ENCODE data around the gene SMC3. TPM values are rescaled to one million over a fixed set of nuclear protein-coding genes. Genes with fewer than 3 reads are reported as not detected.
"Not testable (repeated sequence)": the region's sequence is repeated elsewhere in the genome, so short reads cannot be mapped to it uniquely, and the experiment has no call there.

Gene SMC3
- polyA plus RNA-seq, 1 of the 3 experiments (the other 2 are of a cell fraction): 10.1 TPM

- H3K27me3 ChIP-seq (ENCODE audit: insufficient read depth): no peaks in the 10 kb centered on the region
- peaks cover 0 to 11% of the 10 kb centered on the region in 2 experiments; a peak in 2 of 4 replicates for H3K4me1 ChIP-seq (ENCODE audit: control insufficient read depth in 1 of 2, insufficient read depth in 2 of 2, low read depth in 1 of 2, low read length in 1 of 2)
- POLR2A ChIA-PET: no interaction called here
- peak overlapping the region in 1 of 2 experiments; percentile 16; a peak in 1 of 4 replicates for H3K4me3 ChIP-seq (ENCODE audit: low read depth in 2 of 2, low read length in 1 of 2)
- peak overlapping the region in 1 of 2 experiments; percentile 74; a peak in 2 of 4 replicates for H3K27ac ChIP-seq (ENCODE audit: low read depth in 2 of 2, low read length in 1 of 2)
- 2% methylated on average over 3 of the region's 3 CpGs for WGBS (ENCODE audit: low lambda C conversion rate)
- TF ChIP-seq JUND (IDR thresholded peaks at IDR 0.05) (no peak), SMC3 (IDR thresholded peaks at IDR 0.05; ENCODE audit: low read depth, low read length) (peak; percentile 82), ELF1 (IDR thresholded peaks at IDR 0.05) (no peak), FOXJ3 (CRISPR knock-in tag; IDR thresholded peaks at IDR 0.05) (no peak), EZH2phosphoT487 (IDR thresholded peaks at IDR 0.05; ENCODE audit: borderline replicate concordance, low read depth) (no peak), PBX3 (IDR thresholded peaks at IDR 0.05) (no peak), CHD2 (IDR thresholded peaks at IDR 0.05; ENCODE audit: low read length, partially characterized antibody) (peak; percentile 20), MXI1 (IDR thresholded peaks at IDR 0.05; ENCODE audit: low read depth, low read length) (no peak), TCF12 (IDR thresholded peaks at IDR 0.05) (no peak), RAD21 (IDR thresholded peaks at IDR 0.05; ENCODE audit: low read length) (peak; percentile 94), CTCF (IDR thresholded peaks at IDR 0.05) (peak; percentile 92)
- no peaks in the 10 kb centered on the region for H3K79me2 ChIP-seq (ENCODE audit: insufficient read depth)
- CTCF ChIA-PET: interaction anchor here (0.5 to 4.5 kb wide), 47 partner anchors 10 to 304 kb away, joined by 3 to 53 read pairs (median 4); partner anchors contain the start of gene RBM20
- H3K9me2 ChIP-seq: no peaks in the 10 kb centered on the region
- no peaks in the 10 kb centered on the region for H4K20me1 ChIP-seq (ENCODE audit: insufficient read depth)
- peaks cover 5% of the 10 kb centered on the region for H3F3A ChIP-seq (replicated peaks; ENCODE audit: insufficient read depth)
- peak; percentile 69 for DNase-seq
- no peak overlapping the region for H2AFZ ChIP-seq (ENCODE audit: low read depth)
- H3K9ac ChIP-seq: no peak overlapping the region
- no peaks in the 10 kb centered on the region for H3K9me3 ChIP-seq
- H3K4me2 ChIP-seq: no peak overlapping the region
- H3K36me3 ChIP-seq (replicated peaks in 1 of 2; ENCODE audit: control insufficient read depth in 1 of 2, insufficient read depth in 2 of 2, low read length in 1 of 2): peaks cover 9 to 13% of the 10 kb centered on the region in 2 experiments
These were observed 42.8 kb downstream of the SMC3 start for GRCh38 chr10:110610308-110610774.

GRCh38 chr10:110610781-110611180 is 43.3 kb downstream of the SMC3 start:
- peaks cover 0 to 11% of the 10 kb centered on the region in 2 experiments; a peak in 2 of 4 replicates for H3K4me1 ChIP-seq (ENCODE audit: control insufficient read depth in 1 of 2, insufficient read depth in 2 of 2, low read depth in 1 of 2, low read length in 1 of 2)
- CTCF ChIA-PET: interaction anchor here (0.5 to 4.5 kb wide), 47 partner anchors 10 to 305 kb away, joined by 3 to 53 read pairs (median 4); partner anchors contain the start of gene RBM20
- DNase-seq; H3K79me2 ChIP-seq (ENCODE audit: insufficient read depth); H4K20me1 ChIP-seq (ENCODE audit: insufficient read depth); H3K9ac ChIP-seq; H3K4me3 ChIP-seq (ENCODE audit: low read depth in 2 of 2, low read length in 1 of 2); H3F3A ChIP-seq (replicated peaks; ENCODE audit: insufficient read depth); H3K9me2 ChIP-seq; H3K36me3 ChIP-seq (replicated peaks in 1 of 2; ENCODE audit: control insufficient read depth in 1 of 2, insufficient read depth in 2 of 2, low read length in 1 of 2); H3K27ac ChIP-seq (ENCODE audit: low read depth in 2 of 2, low read length in 1 of 2); H3K4me2 ChIP-seq; H2AFZ ChIP-seq (ENCODE audit: low read depth); POLR2A ChIA-PET; H3K27me3 ChIP-seq (ENCODE audit: insufficient read depth); H3K9me3 ChIP-seq: not testable (repeated sequence)
- 64% methylated on average over 3 of the region's 3 CpGs for WGBS (ENCODE audit: low lambda C conversion rate)

Data from SK-N-SH (cell line).